Skeletal muscle tissue (tissue), 1 donor: ENCODE data around the gene IL24. TPM values are rescaled to one million over a fixed set of nuclear protein-coding genes. Genes with fewer than 3 reads are reported as not detected.

ENCODE experiments used
- total RNA-seq: library from RNA; depleted of rRNA; stranded (reverse); fragments of >200 nt; gene quantifications from one replicate; pipeline ENCODE4 v1.2.3, GENCODE V29; 2014

IL24 gene
- total RNA-seq, 1 donor from 2014 or later: not detected

Other genes starting within 250 kb of the IL24 start
- 26.6 TPM for gene MAPKAPK2, start 212.5 kb upstream of the IL24 start, total RNA-seq
- gene IL19, start 126.7 kb upstream of the IL24 start, total RNA-seq: not detected
- 1.6 TPM for gene IL10, start 124.9 kb upstream of the IL24 start, total RNA-seq
- not detected for gene IL20, start 31.8 kb upstream of the IL24 start, total RNA-seq
- 0.52 TPM for gene FCMR, start 24.5 kb downstream of the IL24 start, total RNA-seq
- under 0.01 TPM for gene PIGR, start 49.0 kb downstream of the IL24 start, total RNA-seq
- not detected for gene FCAMR, start 73.0 kb downstream of the IL24 start, total RNA-seq
- not detected for gene C1orf116, start 135.3 kb downstream of the IL24 start, total RNA-seq
- gene YOD1, start 153.8 kb downstream of the IL24 start, total RNA-seq: 13.0 TPM
- gene PFKFB2, start 155.8 kb downstream of the IL24 start, total RNA-seq: 3.7 TPM
- gene C4BPB, start 191.4 kb downstream of the IL24 start, total RNA-seq: not detected
- 0.52 TPM for gene C4BPA, start 206.8 kb downstream of the IL24 start, total RNA-seq